Stimulated activated naive CD8-positive, alpha-beta T cell treated with anti-CD3 and anti-CD28 coated beads, Interleukin-15, Interleukin-2, amounts not matched to agents 100 U/mL and 50 U/mL, for 24 hours (primary cell): Measurements from ENCODE around the gene ATP1A3.
A peak's percentile ranks its signal among the peaks of the same experiment; 100 is the strongest.
"Not testable (repeated sequence)": the region's sequence is repeated elsewhere in the genome, so short reads cannot be mapped to it uniquely, and the experiment has no call there.

Source experiments
- ATAC-seq: fragments of 150-1000 bp; cut with Tn5 transposase; one replicate; pipeline ENCODE4 v1.10.0; 2021
- DNase-seq: peaks from one replicate; pipeline ENCODE4 v3.0.0; 2021

ATP1A3 gene

DNA sequence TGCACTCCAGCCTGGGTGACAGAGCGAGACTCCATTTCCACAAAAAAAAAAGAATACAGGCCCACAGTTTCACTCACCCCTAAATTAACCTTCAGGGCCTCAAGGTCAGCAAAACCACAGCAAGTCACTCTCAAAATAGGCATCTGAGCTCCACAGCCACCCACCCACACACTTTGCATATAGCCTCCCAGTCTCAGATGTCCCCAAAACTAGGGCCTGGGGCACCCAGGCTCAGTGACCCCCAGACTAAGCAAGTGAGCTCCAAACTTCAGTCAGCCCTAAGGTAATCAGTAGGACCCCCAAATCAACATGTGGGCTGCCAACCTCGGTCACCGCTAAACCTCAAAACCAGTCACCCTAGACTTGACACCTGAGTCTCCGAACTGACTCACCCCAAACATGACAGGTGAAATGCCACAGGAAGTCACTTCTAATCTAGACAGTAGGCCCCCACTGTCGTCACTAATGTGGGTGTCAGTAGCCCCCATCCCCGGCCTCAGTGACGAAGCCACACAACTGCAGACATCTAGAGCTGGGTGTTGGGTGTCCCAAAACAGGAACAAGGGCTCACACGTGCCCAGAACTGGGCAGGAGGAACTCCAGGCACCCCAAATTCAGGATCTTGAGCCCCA lies 48.8 kb downstream of the ATP1A3 start:
- peak; percentile 91 for DNase-seq
- ATAC-seq, result peak; percentile 96

GRCh38 chr19:41944336-41944735 lies 49.7 kb downstream of the ATP1A3 start:
- ATAC-seq, result no peak
- DNase-seq, result no peak

DNA sequence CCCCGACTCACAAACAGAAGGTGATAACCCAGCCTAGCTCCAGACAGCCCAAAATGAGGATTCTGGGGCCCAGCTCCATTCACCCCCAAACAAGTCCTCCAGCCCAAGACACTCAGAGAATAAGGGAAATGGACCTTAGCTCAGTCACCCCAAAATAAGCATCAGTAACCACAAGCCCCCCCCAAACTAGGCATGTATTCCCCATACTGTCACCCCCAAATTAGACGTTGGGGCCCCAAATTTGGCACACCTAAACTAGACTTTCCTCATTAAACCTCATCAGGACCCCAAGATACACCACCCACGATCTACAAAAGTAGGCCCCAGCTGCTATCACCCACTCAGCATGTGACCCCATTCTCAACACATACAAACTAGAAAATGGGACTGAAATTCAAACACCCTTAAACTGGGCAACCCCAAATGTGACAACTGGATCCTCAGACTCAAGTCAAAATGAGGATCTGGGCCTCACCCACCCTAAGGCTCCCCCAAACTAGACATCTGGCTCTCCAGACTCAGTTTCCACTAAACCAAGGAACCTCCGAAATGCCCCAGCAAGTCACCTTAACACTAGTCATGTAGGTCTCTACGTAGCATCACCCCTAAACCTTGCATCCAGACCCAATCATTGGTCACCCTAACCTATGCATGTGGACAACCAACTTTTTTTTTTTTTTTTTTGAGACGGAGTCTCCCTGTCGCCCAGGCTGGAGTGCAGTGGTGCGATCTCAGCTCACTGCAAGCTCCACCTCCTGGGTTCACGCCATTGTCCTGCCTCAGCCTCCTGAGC lies 52.4 kb downstream of the ATP1A3 start:
- ATAC-seq (no peak), DNase-seq (no peak)

- no peak for DNase-seq
- ATAC-seq, result no peak
Measured at GRCh38 chr19:41940731-41941409, 53.2 kb downstream of the ATP1A3 start.

DNA sequence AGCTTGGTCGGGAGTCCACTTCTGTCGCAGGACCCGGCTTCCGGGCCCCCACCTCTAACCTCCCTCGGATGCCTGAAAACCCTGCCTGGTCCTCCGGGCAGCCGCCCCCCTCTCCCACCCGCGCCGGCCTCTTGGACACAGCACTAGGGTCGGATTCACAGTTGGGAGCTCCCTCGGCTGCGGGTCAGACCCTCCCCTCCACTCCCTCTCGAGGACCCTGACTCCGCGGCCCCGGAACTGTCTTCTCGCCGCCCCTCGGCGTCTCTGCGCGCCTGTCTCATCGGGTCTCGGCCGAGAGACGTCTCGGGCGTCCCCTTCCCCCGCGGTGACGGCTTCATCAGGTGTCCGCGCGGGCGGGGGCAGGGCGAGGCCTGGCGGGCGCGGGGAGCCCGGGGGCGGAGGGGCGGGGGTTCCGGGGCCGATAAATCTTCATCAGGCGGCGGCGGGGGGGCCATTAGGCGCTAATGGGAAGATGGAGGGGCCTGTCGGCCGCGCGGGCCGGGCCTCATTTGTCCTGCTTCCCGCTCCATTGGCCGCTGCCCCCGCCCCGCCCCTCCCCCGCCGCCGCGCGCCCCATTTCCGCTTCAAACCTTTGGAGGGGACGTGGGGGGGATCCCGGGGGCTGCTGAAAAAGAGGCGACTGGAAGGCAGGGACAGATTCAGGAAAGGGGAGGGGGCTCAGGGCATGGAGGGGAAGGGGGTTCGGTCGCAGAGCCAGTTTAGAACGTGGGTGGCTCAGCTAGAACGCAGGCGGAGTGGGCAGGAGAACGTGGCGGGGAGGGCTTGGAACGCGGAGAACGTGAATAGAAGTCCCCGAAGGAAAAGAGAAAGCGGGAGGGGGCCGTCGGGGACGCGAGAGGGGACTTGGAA lies 53.9 kb downstream of the ATP1A3 start:
- ATAC-seq, result no peak
- peak; percentile 67 for DNase-seq

GRCh38 chr19:41939209-41939608 lies 54.8 kb downstream of the ATP1A3 start:
- ATAC-seq, DNase-seq: not testable (repeated sequence)

- no peak for DNase-seq
- no peak for ATAC-seq
Measured at GRCh38 chr19:41937525-41938468, 56.2 kb downstream of the ATP1A3 start.

GRCh38 chr19:41936961-41937360 lies 57.1 kb downstream of the ATP1A3 start:
- DNase-seq, result no peak
- no peak for ATAC-seq

- ATAC-seq (peak; percentile 50), DNase-seq (peak; percentile 45)
Measured at GRCh38 chr19:41936416-41936850, 57.6 kb downstream of the ATP1A3 start.

DNA sequence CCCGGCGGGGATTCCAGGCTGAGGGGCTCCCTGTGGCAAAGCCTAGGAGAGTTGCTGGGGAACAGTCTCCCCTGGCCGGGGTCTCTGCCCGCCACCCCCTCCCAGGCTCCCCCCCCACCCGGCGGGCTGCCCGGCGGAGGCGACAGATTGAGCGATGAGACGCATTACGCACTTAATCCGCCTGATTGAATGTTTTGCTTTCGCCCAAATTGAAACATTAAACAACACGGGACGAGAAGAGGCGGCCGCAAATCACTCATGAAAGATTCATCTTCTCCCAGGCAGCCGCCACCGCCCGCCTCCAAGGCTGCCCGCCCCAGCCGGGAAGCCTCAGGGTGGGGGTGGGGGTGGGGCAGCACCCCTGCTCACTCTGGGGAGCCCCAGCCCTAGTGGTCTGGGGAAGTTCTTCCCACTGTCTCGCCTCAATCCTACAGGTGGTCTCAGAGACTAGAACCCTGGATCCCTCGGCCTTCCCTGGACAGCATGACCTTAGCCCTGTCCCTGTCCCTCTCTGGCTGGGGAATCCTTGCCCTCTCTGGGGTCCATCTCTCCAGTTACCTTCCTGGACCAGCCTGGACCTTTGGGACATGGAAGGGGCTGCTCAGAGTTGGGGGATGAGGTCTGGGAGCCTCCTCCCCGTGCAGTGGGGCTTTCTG lies 58.1 kb downstream of the ATP1A3 start:
- DNase-seq (peak; percentile 47), ATAC-seq (no peak)

DNA sequence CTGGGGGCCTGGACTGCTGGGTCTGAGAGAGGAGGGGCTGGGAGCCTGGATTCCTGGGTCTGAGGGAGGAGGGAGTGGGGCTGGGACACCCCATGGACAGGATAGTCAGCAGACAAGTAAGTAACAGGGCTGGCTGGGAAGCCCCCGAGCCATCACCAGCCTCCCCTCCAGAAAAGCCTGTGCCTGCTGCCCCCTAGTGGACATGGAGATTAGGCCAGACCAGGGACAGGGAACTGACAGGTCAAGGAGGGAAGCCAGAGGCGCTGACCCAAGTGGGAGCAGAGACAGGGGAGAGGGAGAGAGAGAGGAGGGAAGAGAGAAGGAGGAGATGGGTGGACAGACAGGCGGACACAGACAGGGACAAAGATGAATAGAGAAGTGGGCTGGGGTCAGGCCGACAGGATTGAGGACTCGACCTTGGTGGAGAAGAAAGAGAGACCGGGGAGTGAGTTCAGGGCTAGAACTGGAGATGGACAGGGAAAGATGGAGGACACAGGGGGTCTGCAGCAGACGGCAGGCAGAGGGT lies 59.1 kb downstream of the ATP1A3 start:
- DNase-seq (peak; percentile 91), ATAC-seq (peak; percentile 68)

DNA sequence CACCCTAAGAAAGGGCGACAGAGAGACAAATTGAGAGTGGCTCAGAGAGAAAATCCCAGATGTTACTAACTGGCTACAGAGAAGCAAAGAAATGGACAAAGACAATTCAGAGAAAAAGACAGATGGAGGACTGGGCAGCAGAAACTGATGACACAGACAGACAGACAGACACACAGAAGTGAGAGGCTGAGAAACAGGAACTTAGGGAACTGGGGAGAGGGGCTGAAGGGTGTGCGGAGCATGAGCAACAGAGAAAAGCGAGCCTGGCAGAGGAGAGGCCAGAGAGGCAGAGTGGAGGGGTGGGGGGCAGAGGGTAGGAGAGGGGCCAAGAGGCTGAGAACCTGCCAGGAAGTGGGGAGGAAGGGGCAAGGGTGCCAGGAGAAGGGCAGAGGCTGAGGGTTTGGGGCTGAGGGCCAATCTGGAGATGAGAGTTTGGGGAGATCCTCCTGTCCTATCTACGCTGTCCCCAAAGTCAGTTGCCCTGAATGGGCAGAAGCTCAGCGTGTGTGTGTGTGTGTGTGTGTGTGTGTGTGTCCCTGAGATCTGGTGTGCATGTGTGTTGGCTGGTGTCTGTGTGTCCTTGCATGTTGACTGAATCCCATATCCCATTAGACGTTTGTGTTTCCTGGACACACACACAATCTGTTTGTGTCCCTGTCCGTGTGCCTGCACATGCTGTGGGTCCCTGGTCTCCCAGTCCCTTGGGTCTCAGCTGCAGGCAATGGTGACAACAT lies 60.2 kb downstream of the ATP1A3 start:
- no peak for DNase-seq
- ATAC-seq, result no peak

- ATAC-seq (no peak), DNase-seq (no peak)
Measured at GRCh38 chr19:41932720-41933332, 61.2 kb downstream of the ATP1A3 start.

- ATAC-seq (no peak), DNase-seq (no peak)
Measured at GRCh38 chr19:41932259-41932719, 61.7 kb downstream of the ATP1A3 start.

GRCh38 chr19:41930926-41931592 lies 63.0 kb downstream of the ATP1A3 start:
- ATAC-seq, result no peak
- DNase-seq, result no peak

DNA sequence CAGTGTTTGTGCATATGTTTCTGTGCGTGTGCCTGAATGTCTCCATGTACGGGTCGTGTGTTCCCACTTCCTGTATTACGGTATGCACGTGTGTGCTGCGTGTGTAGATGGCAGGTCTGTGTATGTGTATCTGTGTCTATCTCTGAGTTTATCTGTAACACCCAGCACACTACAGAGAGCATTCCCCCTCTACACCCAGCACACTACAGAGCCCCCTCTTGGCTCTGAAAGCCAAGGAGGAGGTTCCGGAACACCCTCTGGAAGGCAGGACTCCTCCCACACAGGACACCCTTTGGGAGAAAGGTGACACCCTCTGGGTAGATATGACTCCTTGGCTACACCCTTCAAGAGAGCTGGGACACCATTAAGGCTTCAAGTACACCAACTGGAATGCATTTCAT lies 63.7 kb downstream of the ATP1A3 start:
- DNase-seq, result no peak
- no peak for ATAC-seq

- DNase-seq (no peak), ATAC-seq (no peak)
Measured at GRCh38 chr19:41929536-41930071, 64.4 kb downstream of the ATP1A3 start.
